Smooth muscle cell (in vitro differentiated cells): ENCODE measurements around the gene STK32C. TPM values are rescaled to one million over a fixed set of nuclear protein-coding genes. Genes with fewer than 3 reads are reported as not detected.

Experiments used
- DNase-seq: peaks from one replicate; lab custom pipeline; 2025; ENCODE audit not compliant: unreplicated experiment; lab: John Stamatoyannopoulos, UW
- H2AFZ ChIP-seq: fragments of 200-600 bp; sonication (generic); 2 replicates; pipeline ENCODE4 v1.6.0; 2016; ENCODE audit warnings: antibody characterized with exemption, low read depth, mild to moderate bottlenecking
- H3F3A ChIP-seq: fragments of 200-600 bp; sonication (generic); 2 replicates; pipeline ENCODE4 v1.6.0; 2017; ENCODE audit warnings: antibody characterized with exemption, low read depth
- H3K27ac ChIP-seq: fragments of 200-600 bp; sonication (generic); 2 replicates; pipeline ENCODE4 v1.5.1; 2016; ENCODE audit warnings: low read depth, mild to moderate bottlenecking
- H3K27me3 ChIP-seq: fragments of 200-600 bp; sonication (generic); 2 replicates; pipeline ENCODE4 v1.6.1; 2016; ENCODE audit warnings: low read depth, mild to moderate bottlenecking
- H3K36me3 ChIP-seq: fragments of 200-600 bp; sonication (generic); 2 replicates; pipeline ENCODE4 v1.5.1; 2016; ENCODE audit warnings: low read depth
- H3K4me1 ChIP-seq: fragments of 200-600 bp; sonication (generic); 2 replicates; pipeline ENCODE4 v1.5.1; 2016; ENCODE audit warnings: low read depth
- H3K4me2 ChIP-seq: fragments of 200-600 bp; sonication (generic); 2 replicates; pipeline ENCODE4 v1.6.0; 2016; ENCODE audit warnings: mild to moderate bottlenecking
- H3K4me3 ChIP-seq: fragments of 200-600 bp; sonication (generic); 2 replicates; pipeline ENCODE4 v1.5.1; 2016; ENCODE audit warnings: mild to moderate bottlenecking
- H3K79me2 ChIP-seq: fragments of 200-600 bp; sonication (generic); 2 replicates; pipeline ENCODE4 v1.6.0; 2016; ENCODE audit warnings: low read depth, mild to moderate bottlenecking
- H3K9ac ChIP-seq: fragments of 200-600 bp; sonication (generic); 2 replicates; pipeline ENCODE4 v1.6.0; 2016; ENCODE audit warnings: low read depth
- H3K9me3 ChIP-seq: fragments of 200-600 bp; sonication (generic); replicated peaks from 2 replicates; pipeline ENCODE4 v1.5.1; 2016; ENCODE audit warnings: low read depth
- H4K20me1 ChIP-seq: fragments of 200-600 bp; sonication (generic); 2 replicates; pipeline ENCODE4 v1.6.0; 2016; ENCODE audit warnings: low read depth
- WGBS: methylation state at CpG from one replicate; pipeline ENCODE4 v1.1.7; 2016; ENCODE audit warnings: low lambda C conversion rate; 5-methylcytosine and 5-hydroxymethylcytosine counted together
- polyA plus RNA-seq: library from polyadenylated mRNA; unstranded; fragments of >200 nt; fragmentation: Nextera tagmentation; extraction: Ambion mirVana; gene quantifications from 2 replicates; pipeline ENCODE4 v1.2.1, GENCODE V29; 2016
- total RNA-seq: library from RNA; depleted of rRNA; stranded (reverse); fragments of >200 nt; gene quantifications from 2 replicates; pipeline ENCODE4 v1.2.3, GENCODE V29; 2014
- TF ChIP-seq, protein P1 (sequence below): fragments of 200-600 bp; sonication (generic); IDR thresholded peaks from 2 replicates; pipeline ENCODE4 v1.5.1; 2017; ENCODE audit warnings: borderline replicate concordance, mild to moderate bottlenecking, antibody characterized with exemption; ENCODE audit not compliant: insufficient read depth, poor library complexity, severe bottlenecking

The STK32C gene
- total and polyA plus RNA-seq, 2 experiments from 2014 or later: 2.3 to 13.2 TPM

DNA sequence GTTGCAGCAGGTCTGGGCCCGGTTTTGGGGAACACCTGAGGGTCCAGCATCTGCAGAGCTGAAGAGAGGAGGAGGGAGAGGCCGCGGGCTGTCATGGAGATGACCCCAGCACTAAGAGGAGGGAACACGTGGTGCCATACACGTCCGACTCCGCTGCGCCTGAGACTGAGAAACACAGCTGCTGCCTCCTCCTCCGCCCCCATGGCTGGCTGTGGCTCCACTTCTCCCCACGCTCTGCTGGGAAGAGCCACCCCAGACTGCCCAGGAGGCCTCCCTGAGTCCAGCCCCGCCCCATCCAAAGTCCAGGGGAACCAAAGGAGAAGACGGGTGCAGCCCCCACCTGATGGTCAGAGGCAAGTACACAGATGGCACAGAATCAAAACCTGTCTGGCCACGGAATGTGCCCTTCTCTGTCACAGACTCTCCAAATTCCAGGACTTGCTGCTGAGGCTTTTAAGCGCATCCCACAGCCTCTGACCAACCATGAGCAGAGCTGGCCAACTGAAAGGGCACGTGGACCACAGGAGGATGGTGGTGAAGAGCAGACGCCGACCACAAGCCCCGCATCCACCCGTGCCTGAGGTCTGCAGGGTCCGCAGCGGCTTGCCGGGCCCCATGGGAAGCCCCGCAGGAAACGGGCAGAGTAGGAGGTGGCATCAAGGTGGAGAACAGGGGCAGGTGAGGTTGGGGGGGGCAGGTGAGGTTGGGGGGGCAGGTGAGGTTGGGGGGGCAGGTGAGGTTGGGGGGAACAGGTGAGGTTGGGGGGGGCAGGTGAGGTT lies 24.0 kb downstream of the STK32C start:
- no peaks in the 10 kb centered on the region for H3K9me3 ChIP-seq
- H3K27ac ChIP-seq: no peak overlapping the region
- H3K36me3 ChIP-seq: no peaks in the 10 kb centered on the region
- H3K4me3 ChIP-seq: no peak overlapping the region
- H3F3A ChIP-seq: no peaks in the 10 kb centered on the region
- H3K79me2 ChIP-seq: no peaks in the 10 kb centered on the region
- no peak for DNase-seq
- TF ChIP-seq, protein P1, sequence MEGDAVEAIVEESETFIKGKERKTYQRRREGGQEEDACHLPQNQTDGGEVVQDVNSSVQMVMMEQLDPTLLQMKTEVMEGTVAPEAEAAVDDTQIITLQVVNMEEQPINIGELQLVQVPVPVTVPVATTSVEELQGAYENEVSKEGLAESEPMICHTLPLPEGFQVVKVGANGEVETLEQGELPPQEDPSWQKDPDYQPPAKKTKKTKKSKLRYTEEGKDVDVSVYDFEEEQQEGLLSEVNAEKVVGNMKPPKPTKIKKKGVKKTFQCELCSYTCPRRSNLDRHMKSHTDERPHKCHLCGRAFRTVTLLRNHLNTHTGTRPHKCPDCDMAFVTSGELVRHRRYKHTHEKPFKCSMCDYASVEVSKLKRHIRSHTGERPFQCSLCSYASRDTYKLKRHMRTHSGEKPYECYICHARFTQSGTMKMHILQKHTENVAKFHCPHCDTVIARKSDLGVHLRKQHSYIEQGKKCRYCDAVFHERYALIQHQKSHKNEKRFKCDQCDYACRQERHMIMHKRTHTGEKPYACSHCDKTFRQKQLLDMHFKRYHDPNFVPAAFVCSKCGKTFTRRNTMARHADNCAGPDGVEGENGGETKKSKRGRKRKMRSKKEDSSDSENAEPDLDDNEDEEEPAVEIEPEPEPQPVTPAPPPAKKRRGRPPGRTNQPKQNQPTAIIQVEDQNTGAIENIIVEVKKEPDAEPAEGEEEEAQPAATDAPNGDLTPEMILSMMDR: no peak
- H3K4me1 ChIP-seq: no peaks in the 10 kb centered on the region
- WGBS: 87% methylated on average over 24 of the region's 24 CpGs
- no peaks in the 10 kb centered on the region for H4K20me1 ChIP-seq
- H3K4me2 ChIP-seq: no peak overlapping the region
- no peak overlapping the region for H2AFZ ChIP-seq
- peaks cover 21% of the 10 kb centered on the region for H3K27me3 ChIP-seq
- H3K9ac ChIP-seq: no peak overlapping the region

DNA sequence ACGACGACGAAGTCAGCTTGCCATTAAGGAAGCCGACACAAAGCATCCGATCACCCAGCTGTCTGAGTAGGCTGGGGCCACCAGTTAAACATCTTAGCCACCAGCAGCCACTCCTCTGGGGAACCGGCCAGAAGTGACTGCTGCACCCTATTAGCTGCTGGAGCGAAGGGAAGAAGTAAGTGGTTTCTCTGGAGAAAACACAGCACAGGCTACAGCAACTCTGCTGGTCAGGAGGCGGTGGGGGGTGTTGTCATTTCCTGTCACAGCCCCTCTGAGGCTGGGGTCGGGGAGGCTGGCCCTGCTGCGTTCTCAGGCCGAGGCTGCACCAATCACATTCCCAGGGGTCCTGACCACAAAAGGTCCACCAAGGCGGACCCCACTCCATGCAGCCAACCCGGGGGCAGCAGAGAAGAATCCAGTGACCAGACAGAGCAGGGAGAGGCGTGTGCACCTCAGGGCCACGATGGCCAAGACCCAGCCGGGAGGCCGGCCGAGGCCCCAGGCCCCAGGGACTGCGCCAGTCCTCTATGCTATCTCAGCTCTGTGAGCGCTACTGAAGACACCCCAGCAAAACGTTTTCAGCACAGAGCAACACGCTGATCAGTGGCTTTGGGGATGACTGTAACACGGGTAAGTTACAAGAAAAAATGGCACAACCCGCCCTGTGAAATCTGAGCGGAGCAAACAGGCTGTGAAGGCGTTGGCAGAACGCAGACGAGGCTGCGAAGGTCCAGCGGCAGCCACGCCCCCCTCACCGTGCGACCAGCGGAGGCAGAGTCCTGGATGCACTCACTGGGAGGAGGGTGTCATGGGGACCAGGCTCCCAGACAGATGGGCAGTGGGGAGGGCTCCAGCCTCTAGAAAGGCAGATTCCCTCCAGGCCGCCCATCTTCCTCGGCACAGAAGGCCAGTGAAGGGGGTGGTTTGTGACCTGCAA lies 24.8 kb downstream of the STK32C start:
- Histone ChIP-seq H3K4me1 (no peaks in the 10 kb centered on the region), H2AFZ (no peak overlapping the region), H3K27me3 (peaks cover 13% of the 10 kb centered on the region), H3K4me3 (no peak overlapping the region), H3K36me3 (no peaks in the 10 kb centered on the region), H3K4me2 (no peak overlapping the region), H3K79me2 (no peaks in the 10 kb centered on the region), H3K9me3 (no peaks in the 10 kb centered on the region), H3K9ac (no peak overlapping the region), H3F3A (no peaks in the 10 kb centered on the region), H3K27ac (no peak overlapping the region), H4K20me1 (no peaks in the 10 kb centered on the region)
- WGBS: 75% methylated on average over 36 of the region's 36 CpGs
- TF ChIP-seq, protein P1: no peak
- no peak for DNase-seq

DNA sequence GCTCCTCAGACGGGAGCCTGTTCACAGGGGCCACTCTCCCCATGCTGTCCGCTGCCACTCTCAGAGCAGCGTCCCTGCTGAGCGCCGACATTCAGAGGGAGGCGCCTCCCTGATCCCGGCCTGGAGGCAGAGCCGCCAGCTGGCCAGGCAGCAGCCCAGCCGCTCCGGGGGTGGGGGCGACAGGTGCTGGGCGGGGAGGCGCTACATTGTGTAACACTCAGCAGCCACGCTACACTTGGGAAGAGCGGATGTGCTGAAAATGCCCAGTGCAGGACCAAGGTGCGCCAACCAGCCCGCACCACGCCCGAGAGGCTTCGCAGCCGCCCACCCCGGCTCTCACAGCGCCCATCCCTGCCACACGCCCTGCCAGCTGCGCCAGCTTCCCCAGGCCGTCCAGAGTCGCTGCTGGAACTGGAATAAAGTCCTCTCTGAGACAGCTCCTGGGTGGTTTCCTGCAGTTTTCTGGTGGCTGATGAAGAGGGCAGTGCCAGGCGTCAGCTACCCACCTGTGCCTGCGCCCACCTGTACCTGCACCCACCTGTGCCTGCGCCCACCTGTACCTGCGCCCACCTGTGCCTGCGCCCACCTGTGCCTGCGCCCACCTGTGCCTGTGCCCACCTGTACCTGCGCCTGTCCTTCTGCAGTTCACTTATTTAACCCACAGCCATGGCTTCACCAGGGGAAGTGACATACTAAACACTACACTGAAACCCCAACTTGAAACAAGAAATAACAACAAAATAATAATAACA lies 25.7 kb downstream of the STK32C start:
- Histone ChIP-seq H3F3A (no peaks in the 10 kb centered on the region), H3K79me2 (no peaks in the 10 kb centered on the region), H3K27me3 (peaks cover 9% of the 10 kb centered on the region), H3K9me3 (no peaks in the 10 kb centered on the region), H4K20me1 (no peaks in the 10 kb centered on the region), H3K36me3 (no peaks in the 10 kb centered on the region), H3K4me3 (no peak overlapping the region), H3K4me2 (no peak overlapping the region), H3K9ac (no peak overlapping the region), H3K27ac (no peak overlapping the region), H2AFZ (no peak overlapping the region), H3K4me1 (no peaks in the 10 kb centered on the region)
- TF ChIP-seq, protein P1: no peak
- WGBS: 81% methylated on average over 27 of the region's 34 CpGs
- no peak for DNase-seq
